ENCODE data around the gene IFITM2. TPM values are rescaled to one million over a fixed set of nuclear protein-coding genes. Genes with fewer than 3 reads are reported as not detected.

The IFITM2 gene
- total and polyA plus RNA-seq, 2 experiments from 2014 or later = 91.2 to 857 TPM

DNA sequence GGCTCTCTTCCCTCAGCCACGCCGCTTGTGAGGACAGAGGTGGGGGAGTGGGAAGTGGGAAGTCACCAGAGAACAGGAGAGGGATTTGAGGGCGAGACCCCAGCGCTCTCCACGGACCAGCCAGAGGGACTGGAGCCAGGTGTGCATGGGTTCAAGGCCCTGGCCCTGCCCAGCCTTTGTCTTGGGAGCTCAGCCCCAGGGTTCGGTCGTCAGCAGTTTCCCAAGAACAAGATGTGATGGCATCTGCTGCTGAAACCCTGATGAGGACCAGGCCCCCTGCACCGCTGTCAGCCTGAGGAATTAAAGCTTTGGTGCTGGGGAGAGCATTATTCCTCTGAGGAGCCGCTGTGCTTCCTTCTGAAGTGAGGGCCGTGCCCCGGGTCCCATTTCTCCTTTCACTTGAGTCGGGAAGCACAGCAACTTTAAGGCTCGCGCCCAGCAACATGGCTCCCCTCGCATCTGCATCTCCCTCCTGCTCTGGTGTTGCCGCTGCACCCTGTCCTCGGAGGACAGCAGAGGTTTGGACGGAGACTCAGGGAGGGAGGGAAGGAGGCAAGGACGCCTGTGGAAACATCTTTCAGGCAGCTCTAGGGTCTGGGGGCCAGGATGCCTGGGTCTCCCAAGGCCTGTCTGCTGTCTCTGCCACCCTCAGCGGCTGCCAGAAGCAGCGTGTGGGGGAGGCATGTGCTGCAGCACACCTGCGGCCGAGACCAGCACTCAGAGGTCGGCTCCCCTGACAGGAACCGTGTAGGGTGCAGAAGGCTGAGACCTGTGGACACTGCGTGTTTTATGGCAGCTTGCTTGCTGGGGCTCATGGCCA, 12.1 kb upstream of the IFITM2 start:
- Mint-ChIP-seq H3K9me3 (no peaks in the 10 kb centered on the region), H3K36me3 (ENCODE audit: low read depth) (peaks cover 11% of the 10 kb centered on the region; the same call in 2 of the 3 replicates), H3K4me3 (no peak overlapping the region), H3K27ac (no peak overlapping the region), H3K4me1 (peaks cover 23% of the 10 kb centered on the region), H3K27me3 (ENCODE audit: insufficient read depth, low read depth, poor library complexity) (peaks cover 8% of the 10 kb centered on the region)
- no peak overlapping the region for H3K4me2 ChIP-seq
- ATAC-seq (no peak), DNase-seq (ENCODE audit: low spot score) (no peak)
- no peak for TF ChIP-seq ZNF114 (CRISPR knock-in tag; IDR thresholded peaks at IDR 0.05)
- no peak for TF ChIP-seq NANOG (IDR thresholded peaks at IDR 0.05; ENCODE audit: borderline replicate concordance)
- no peak for TF ChIP-seq JUNB (IDR thresholded peaks at IDR 0.05; ENCODE audit: unreplicated experiment)
- TF ChIP-seq CREB1 (CRISPR knock-in tag; IDR thresholded peaks at IDR 0.05; ENCODE audit: low read depth) = no peak
- no peak for TF ChIP-seq EZH2phosphoT487 (IDR thresholded peaks at IDR 0.05; ENCODE audit: unreplicated experiment)
- no peak for TF ChIP-seq STAT1 (IDR thresholded peaks at IDR 0.05; ENCODE audit: unreplicated experiment)
- TF ChIP-seq, protein P1, sequence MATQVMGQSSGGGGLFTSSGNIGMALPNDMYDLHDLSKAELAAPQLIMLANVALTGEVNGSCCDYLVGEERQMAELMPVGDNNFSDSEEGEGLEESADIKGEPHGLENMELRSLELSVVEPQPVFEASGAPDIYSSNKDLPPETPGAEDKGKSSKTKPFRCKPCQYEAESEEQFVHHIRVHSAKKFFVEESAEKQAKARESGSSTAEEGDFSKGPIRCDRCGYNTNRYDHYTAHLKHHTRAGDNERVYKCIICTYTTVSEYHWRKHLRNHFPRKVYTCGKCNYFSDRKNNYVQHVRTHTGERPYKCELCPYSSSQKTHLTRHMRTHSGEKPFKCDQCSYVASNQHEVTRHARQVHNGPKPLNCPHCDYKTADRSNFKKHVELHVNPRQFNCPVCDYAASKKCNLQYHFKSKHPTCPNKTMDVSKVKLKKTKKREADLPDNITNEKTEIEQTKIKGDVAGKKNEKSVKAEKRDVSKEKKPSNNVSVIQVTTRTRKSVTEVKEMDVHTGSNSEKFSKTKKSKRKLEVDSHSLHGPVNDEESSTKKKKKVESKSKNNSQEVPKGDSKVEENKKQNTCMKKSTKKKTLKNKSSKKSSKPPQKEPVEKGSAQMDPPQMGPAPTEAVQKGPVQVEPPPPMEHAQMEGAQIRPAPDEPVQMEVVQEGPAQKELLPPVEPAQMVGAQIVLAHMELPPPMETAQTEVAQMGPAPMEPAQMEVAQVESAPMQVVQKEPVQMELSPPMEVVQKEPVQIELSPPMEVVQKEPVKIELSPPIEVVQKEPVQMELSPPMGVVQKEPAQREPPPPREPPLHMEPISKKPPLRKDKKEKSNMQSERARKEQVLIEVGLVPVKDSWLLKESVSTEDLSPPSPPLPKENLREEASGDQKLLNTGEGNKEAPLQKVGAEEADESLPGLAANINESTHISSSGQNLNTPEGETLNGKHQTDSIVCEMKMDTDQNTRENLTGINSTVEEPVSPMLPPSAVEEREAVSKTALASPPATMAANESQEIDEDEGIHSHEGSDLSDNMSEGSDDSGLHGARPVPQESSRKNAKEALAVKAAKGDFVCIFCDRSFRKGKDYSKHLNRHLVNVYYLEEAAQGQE (IDR thresholded peaks at IDR 0.05; ENCODE audit: unreplicated experiment) = no peak
- no peak for TF ChIP-seq POLR2AphosphoS5 (IDR thresholded peaks at IDR 0.05; ENCODE audit: low read depth)
- no peak for TF ChIP-seq EZH2 (IDR thresholded peaks at IDR 0.05; ENCODE audit: low read depth, unreplicated experiment)
- TF ChIP-seq ZNF331 (CRISPR knock-in tag; IDR thresholded peaks at IDR 0.05; ENCODE audit: low read depth) = no peak
- TF ChIP-seq, protein P2, sequence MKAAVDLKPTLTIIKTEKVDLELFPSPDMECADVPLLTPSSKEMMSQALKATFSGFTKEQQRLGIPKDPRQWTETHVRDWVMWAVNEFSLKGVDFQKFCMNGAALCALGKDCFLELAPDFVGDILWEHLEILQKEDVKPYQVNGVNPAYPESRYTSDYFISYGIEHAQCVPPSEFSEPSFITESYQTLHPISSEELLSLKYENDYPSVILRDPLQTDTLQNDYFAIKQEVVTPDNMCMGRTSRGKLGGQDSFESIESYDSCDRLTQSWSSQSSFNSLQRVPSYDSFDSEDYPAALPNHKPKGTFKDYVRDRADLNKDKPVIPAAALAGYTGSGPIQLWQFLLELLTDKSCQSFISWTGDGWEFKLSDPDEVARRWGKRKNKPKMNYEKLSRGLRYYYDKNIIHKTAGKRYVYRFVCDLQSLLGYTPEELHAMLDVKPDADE (IDR thresholded peaks at IDR 0.05) = no peak
- TF ChIP-seq ZNF462 (CRISPR knock-in tag; IDR thresholded peaks at IDR 0.05) = no peak
- TF ChIP-seq CTCF (conservative IDR thresholded peaks at IDR 0.05; ENCODE audit: low read depth in 2 of 2) = no peak
- H3K9me2 ChIP-seq (ENCODE audit: insufficient read depth) = no peaks in the 10 kb centered on the region
- H3K79me2 ChIP-seq (replicated peaks; ENCODE audit: insufficient read depth) = no peaks in the 10 kb centered on the region
- 0 out of 2 replicates have a peak, but pooled peaks cover 4% of the 10 kb centered on the region for H3F3A ChIP-seq (replicated peaks; ENCODE audit: low read depth)
- no peak overlapping the region for H3K4me3 ChIP-seq
- H4K20me1 ChIP-seq (replicated peaks; ENCODE audit: insufficient read depth) = no peaks in the 10 kb centered on the region
- no peaks in the 10 kb centered on the region for H3K27me3 ChIP-seq (ENCODE audit: insufficient read depth)
- peaks cover 10% of the 10 kb centered on the region for H3K4me1 ChIP-seq (ENCODE audit: insufficient read depth)
- H3K27ac ChIP-seq (ENCODE audit: low read depth) = no peak overlapping the region
- no peak overlapping the region for H2AFZ ChIP-seq
- H3K36me3 ChIP-seq (ENCODE audit: insufficient read depth) = no peaks in the 10 kb centered on the region
